HG03521 (cell line): ENCODE results near the gene CAMKK1.

Source experiments
- ATAC-seq: cut with Tn5 transposase; IDR thresholded peaks from one replicate; pipeline ENCODE4 v1.9.1; 2021; ENCODE audit warnings: mild to moderate bottlenecking, moderate library complexity; ENCODE audit not compliant: unreplicated experiment

Gene CAMKK1

GRCh38 chr17:3897731-3898130, 4.9 kb upstream of the CAMKK1 start:
- ATAC-seq, result no peak

- ATAC-seq, result no peak
These were observed 4.0 kb upstream of the CAMKK1 start for GRCh38 chr17:3896968-3897235.

DNA sequence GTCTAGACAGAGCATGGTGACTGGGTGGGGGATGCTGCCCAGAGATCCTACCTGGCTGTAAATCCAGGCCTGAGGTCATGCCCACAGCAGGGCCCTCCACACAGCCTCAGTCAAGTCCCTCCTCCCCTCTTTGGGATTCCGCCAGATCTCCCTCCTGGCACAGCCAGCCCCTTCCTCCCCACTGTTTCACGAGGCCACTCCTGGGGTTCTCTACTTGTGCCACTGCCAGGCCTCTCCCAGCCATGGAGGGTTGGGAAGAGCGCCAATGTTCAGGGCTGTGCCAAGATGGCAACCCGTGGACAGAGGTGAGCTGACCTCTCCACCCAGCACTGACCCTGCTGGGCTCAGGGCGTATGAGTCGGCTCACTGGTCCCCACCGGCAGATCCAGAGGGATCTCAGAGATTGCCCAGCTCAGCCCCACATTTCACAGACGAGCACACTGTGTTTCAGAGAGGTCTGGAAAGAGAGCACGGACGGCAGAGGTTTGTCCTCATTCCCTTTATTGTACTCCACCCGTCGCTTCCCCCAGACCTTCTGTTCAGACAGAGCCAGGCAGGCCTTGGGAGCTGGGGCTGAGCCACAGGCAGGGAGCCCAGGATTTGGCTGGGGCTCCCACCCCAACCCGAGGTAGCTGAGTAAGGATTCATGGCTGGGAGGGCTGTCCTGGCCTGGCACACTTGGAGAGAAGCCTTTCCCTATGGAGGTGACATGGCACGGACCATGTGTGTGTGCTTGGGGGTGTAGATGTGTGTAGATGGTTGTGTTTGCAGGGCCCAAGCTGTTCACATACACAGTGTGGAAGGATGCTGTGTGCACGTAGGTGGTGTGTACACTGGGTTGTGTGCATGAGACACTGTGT, 3.5 kb upstream of the CAMKK1 start:
- no peak for ATAC-seq

DNA sequence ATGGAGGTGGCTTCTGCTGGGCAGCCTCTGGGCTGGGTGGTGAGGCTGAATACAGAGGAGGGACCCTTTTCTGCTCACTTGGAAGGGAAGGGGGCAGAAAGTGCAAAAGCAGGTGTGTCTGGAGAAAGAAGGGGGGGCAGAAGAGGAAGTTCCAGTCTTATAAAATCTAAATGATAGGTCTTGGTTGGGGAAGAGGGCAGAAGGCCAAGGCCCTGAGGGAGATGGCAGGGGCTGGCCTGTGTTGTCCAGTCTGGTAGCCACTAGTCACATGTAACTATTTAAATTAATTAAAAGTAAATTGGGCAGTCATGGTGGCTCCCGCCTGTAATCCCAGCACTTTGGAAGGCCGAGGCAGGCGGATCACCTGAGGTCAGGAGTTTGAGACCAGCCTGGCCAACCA, 2.5 kb upstream of the CAMKK1 start:
- no peak for ATAC-seq

- no peak for ATAC-seq
These were observed 2.1 kb upstream of the CAMKK1 start for GRCh38 chr17:3894911-3895343.

DNA sequence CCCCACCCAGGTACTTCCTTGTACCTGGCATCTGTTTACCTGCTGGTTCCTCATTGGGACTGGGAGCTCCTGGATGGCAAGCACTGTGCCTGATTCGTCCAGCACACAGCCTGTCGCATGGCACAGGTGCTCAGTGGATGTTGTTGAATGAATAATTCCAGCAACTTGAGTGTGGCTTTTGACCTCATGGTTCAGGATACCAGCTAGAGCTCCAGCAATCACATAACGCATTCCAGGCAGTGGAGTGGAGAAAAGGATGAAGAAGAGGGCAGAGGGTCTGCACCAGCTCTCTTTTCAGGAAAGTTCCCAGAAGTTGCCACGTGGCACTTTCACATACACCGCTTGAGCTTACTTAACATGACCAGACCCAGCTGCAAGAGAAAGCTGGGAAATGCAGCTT, 1.3 kb upstream of the CAMKK1 start:
- no peak for ATAC-seq

GRCh38 chr17:3893720-3894116, 865 bp upstream of the CAMKK1 start:
- ATAC-seq, result no peak

GRCh38 chr17:3892095-3892998, 506 bp downstream of the CAMKK1 start:
- no peak for ATAC-seq

DNA sequence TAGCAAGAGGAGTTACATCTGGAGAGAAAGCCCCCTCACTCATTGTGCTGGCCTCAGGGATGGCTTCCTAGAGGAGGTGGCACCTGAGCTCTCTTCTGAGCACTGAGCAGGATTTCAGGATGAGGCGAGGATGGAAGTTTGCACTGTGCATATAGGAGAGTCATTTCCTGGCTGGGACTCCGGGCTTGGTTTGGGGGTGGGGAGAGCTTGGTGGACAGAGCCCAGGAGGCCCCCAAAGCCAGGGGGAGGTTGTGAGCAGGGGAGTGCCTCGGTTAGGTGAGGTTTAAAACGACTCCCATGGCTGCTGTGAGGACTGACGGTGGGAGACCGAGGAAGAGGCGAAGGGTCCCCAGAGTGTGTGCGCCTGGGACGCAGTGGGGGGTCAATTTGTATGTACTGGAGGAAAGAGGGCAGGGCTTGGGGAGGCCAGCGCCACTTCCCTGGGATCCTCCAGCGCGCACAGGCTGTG, 1.2 kb downstream of the CAMKK1 start:
- no peak for ATAC-seq

DNA sequence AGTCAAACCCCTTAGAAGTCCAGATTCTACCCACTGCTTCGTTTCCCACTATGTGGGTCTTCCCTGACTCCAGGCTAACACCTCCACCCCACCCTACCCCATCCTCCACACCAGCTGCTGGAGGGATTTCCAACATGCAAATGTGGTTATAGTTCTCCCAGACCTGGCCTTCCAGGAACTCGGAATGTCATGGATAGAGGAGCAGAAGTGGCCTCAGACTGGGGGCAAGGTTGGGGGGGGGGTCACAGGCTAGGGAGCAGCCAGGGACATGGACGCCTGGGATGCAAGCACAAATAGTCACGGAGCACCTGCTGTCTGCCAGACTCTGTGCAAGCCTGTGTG, 2.0 kb downstream of the CAMKK1 start:
- no peak for ATAC-seq

DNA sequence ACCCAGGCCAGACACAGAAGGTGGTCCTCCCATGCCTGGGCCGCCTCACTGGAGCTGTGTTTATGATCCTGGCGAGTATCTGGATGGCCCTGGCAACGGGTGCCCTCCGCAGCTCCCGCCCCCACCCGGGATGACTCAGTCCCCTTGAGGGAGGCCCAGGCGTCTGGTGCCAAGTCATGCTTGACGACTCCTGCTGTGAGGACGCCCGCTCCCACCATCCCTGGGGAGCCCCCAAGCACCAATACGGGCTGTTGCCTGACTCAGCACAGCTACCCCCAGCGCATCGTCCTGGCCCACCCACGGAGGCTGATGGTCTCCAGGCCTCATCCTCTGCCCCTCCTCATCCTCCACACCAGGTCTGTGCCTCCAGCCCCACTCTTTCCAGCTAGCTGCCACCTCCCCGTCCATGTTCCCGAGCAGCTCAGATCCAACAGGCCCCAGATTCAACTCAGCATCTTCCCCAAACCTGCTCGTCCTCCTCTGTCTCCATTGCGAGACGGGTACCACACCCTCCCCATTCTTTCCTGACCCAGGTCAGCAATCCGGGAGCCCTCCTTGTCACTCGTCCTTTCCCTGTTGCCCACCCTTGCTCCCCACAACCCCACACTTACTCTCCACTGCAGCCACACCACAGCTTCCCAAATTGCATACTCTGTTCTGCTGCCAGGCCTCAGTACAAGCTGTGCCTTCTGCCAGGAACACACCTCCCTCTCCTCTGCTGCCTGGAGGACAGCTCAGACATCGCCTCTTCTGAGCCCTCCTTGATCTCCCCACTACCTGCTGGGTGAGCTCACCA, 2.6 kb downstream of the CAMKK1 start:
- no peak for ATAC-seq

GRCh38 chr17:3889325-3890012, 3.4 kb downstream of the CAMKK1 start:
- no peak for ATAC-seq

DNA sequence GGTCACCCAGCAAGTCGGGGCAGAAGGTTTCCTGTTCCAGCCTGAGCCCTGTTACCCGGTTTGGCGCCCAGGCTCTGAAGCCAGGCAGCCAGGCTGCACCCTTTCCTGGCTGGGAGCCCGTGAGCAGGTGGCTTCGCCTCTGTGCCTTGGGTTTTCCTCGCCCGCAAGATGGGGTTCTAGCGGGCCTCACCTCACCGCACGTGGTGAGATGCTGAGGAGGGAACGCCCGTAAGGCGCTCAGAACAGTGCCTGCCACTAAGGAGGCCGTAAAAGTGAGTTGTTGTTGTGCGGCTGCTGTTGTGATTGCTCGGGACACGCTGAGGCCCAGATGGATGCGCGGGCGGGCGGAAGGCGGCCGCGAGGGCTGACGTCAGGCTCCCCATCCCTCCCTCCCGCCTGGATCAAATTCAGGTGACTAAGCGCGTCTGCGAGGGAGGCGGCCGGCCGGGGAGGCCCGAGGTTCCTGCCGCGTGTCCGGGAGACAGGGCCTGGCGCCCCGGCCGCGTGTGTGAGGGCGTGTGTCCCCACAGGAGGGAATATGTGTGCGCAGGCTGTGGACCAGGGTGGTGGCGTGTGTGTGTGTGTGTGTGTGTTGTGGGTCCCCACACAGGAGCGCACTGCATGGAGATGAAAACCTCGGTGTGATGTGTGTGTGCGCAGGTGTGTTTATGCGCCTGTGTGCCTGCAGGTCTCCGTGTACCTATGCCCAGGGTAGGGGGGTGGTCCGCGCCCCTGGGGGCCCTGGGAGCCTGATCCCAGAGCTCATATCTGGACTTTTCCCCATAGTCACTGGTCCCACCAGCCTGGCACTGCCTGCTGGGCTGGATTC, 4.3 kb downstream of the CAMKK1 start:
- no peak for ATAC-seq

DNA sequence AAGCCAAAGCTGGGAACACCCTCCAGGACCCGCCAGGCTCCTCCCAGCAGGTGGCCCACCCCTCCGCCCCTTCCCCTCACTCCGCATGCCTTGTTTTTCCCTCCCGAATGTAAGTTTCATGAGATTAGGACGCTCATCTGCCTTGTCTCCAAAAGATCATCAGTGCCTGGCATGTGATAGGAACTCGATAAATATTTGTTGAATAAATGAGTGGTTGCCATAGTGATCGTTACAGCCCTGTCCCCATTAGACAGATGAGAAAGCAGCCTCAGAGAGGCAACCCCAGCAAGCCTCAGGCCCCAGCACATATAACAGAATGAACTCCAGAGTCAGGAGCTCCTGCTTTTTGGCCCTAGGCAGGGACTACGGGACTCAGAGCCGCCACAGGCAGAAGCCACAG, 5.0 kb downstream of the CAMKK1 start:
- ATAC-seq, result no peak

DNA sequence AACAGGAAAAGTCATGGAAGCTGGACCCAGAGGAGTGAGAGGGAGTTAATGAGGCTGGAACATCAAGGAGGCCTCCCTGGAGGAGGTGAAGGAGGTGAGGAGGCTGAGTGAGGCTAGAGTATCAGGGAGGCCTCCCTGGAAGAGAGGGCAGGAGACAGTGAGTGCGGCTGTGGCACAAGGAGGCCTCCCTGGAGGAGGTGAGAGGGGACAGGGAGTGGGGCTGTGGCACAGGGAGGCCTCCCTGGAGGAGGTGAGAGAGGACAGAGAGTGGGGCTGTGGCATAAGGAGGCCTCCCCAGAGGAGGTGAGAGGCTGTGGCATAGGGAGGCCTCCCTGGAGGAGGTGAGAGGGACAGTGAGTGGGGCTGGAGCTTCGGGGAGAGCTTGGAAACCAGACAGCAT, 5.5 kb downstream of the CAMKK1 start:
- no peak for ATAC-seq

GRCh38 chr17:3886776-3887175, 6.1 kb downstream of the CAMKK1 start:
- no peak for ATAC-seq

GRCh38 chr17:3885970-3886369, 6.9 kb downstream of the CAMKK1 start:
- ATAC-seq, result no peak

DNA sequence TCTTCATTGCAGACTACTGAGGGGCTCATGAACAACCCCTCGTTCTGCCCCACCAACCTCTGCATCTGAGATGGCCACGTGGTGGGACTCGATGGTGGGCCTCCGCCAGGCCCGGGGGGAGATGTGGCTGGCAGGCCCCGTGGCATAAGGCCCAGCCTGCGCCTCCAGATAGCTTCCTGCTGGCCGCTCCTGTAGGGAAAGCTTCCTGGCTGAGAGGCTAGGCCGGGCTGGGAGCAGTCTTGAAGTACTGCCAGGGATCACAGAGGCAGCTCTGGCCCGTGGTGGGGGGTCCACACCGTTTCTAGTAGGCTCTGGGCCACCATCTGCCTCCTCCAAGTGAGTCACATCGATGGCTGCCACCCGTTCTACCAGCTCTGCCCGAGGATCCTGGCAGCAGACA, 7.6 kb downstream of the CAMKK1 start:
- no peak for ATAC-seq

GRCh38 chr17:3884188-3884587, 8.7 kb downstream of the CAMKK1 start:
- ATAC-seq, result no peak

- no peak for ATAC-seq
These were observed 10.6 kb downstream of the CAMKK1 start for GRCh38 chr17:3882276-3882675.
